H7 (cell line): ENCODE measurements around the gene HFE. TPM values are rescaled to one million over a fixed set of nuclear protein-coding genes. Genes with fewer than 3 reads are reported as not detected.
A peak's percentile ranks its signal among the peaks of the same experiment; 100 is the strongest.
"Not testable (repeated sequence)": the region's sequence is repeated elsewhere in the genome, so short reads cannot be mapped to it uniquely, and the experiment has no call there.

ENCODE experiments used
- DNase-seq: peaks from one replicate; pipeline ENCODE4 v3.0.0; 2012
- H3K27me3 ChIP-seq: 2 replicates; pipeline ENCODE4 v1.6.0; 2011; ENCODE audit warnings: mild to moderate bottlenecking, low read length; ENCODE audit not compliant: control insufficient read depth, insufficient read depth
- H3K36me3 ChIP-seq: replicated peaks from 2 replicates; pipeline ENCODE4 v1.5.1; 2011; ENCODE audit warnings: low read length; ENCODE audit not compliant: control insufficient read depth, insufficient read depth
- H3K4me3 ChIP-seq: 2 replicates; pipeline ENCODE4 v1.5.1; 2011; ENCODE audit warnings: low read depth, mild to moderate bottlenecking, control low read depth, low read length, moderate library complexity; ENCODE audit not compliant: insufficient read depth
- total RNA-seq: library from RNA; depleted of rRNA; stranded (reverse); fragments of >200 nt; shearing (Covaris generic); gene quantifications from 2 replicates; pipeline ENCODE4 v1.2.3, GENCODE V29; 2014; rRNA removed

The HFE gene, protein sequence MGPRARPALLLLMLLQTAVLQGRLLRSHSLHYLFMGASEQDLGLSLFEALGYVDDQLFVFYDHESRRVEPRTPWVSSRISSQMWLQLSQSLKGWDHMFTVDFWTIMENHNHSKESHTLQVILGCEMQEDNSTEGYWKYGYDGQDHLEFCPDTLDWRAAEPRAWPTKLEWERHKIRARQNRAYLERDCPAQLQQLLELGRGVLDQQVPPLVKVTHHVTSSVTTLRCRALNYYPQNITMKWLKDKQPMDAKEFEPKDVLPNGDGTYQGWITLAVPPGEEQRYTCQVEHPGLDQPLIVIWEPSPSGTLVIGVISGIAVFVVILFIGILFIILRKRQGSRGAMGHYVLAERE
- total RNA-seq, result 0.38 and 0.81 TPM in 2 replicates

DNA sequence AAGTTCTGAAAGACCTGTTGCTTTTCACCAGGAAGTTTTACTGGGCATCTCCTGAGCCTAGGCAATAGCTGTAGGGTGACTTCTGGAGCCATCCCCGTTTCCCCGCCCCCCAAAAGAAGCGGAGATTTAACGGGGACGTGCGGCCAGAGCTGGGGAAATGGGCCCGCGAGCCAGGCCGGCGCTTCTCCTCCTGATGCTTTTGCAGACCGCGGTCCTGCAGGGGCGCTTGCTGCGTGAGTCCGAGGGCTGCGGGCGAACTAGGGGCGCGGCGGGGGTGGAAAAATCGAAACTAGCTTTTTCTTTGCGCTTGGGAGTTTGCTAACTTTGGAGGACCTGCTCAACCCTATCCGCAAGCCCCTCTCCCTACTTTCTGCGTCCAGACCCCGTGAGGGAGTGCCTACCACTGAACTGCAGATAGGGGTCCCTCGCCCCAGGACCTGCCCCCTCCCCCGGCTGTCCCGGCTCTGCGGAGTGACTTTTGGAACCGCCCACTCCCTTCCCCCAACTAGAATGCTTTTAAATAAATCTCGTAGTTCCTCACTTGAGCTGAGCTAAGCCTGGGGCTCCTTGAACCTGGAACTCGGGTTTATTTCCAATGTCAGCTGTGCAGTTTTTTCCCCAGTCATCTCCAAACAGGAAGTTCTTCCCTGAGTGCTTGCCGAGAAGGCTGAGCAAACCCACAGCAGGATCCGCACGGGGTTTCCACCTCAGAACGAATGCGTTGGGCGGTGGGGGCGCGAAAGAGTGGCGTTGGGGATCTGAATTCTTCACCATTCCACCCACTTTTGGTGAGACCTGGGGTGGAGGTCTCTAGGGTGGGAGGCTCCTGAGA is at the start of gene HFE:
HFE (plus strand) TSS at position 146 of the 832 bp plus-strand sequence; CDS start at position 158, 12 bp downstream.
- Histone ChIP-seq H3K36me3 (no peaks in the 10 kb centered on the region), H3K4me3 (peak within 1 kb of the TSS; percentile 56), H3K27me3 (no peaks in the 10 kb centered on the region)
- peak; percentile 75 for DNase-seq

GRCh38 chr6:26041946-26042345 is 45.3 kb upstream of the HFE start:
- DNase-seq, result no peak
- H3K4me3 ChIP-seq, result no peak overlapping the region
- H3K27me3 ChIP-seq, result no peaks in the 10 kb centered on the region
- no peaks in the 10 kb centered on the region for H3K36me3 ChIP-seq

DNA sequence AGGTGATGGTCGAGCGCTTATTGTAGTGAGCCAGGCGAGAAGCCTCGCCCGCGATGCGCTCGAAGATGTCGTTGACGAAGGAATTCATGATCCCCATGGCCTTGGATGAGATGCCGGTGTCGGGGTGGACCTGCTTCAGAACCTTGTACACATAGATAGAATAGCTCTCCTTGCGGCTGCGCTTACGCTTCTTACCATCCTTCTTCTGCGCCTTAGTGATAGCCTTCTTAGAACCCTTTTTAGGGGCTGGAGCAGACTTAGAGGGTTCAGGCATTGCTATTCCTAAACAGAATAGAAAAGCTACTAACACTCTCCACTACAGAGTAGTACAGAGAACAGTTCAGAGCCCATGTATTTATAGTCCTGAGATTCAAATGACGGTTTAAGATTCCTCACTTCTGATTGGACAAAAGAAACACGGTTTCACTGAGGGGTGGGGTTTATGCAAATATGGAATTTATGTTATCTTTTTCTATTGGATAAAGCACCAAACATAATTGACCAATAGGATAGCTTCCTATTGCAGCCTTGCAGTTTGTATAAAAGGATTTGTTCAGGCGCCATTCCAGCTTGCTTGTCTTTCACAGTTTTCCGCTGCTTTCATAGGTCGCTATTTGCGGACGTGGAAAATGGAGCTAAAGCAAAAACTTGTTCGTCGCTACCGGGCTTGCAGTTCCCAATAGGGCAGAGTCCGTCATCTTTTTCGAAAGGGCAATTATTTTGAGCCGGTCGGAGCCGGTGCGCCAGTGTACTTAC is 43.7 kb upstream of the HFE start:
- H3K4me3 ChIP-seq, result peak overlapping the region; percentile 41
- no peaks in the 10 kb centered on the region for H3K27me3 ChIP-seq
- DNase-seq, result no peak
- H3K36me3 ChIP-seq, result no peaks in the 10 kb centered on the region

- Histone ChIP-seq H3K27me3 (no peaks in the 10 kb centered on the region), H3K4me3 (peak overlapping the region; percentile 35), H3K36me3 (no peaks in the 10 kb centered on the region)
- no peak for DNase-seq
Measured at GRCh38 chr6:26044140-26045064, 42.8 kb upstream of the HFE start.

GRCh38 chr6:26045065-26045927 is 41.9 kb upstream of the HFE start:
- DNase-seq, result no peak
- H3K4me3 ChIP-seq, result peak overlapping the region; percentile 66
- H3K27me3 ChIP-seq, result no peaks in the 10 kb centered on the region
- H3K36me3 ChIP-seq, result no peaks in the 10 kb centered on the region

GRCh38 chr6:26045928-26046368 is 41.3 kb upstream of the HFE start:
- H3K27me3 ChIP-seq, result no peaks in the 10 kb centered on the region
- H3K4me3 ChIP-seq, result peak overlapping the region; percentile 66
- no peaks in the 10 kb centered on the region for H3K36me3 ChIP-seq
- DNase-seq, result no peak

DNA sequence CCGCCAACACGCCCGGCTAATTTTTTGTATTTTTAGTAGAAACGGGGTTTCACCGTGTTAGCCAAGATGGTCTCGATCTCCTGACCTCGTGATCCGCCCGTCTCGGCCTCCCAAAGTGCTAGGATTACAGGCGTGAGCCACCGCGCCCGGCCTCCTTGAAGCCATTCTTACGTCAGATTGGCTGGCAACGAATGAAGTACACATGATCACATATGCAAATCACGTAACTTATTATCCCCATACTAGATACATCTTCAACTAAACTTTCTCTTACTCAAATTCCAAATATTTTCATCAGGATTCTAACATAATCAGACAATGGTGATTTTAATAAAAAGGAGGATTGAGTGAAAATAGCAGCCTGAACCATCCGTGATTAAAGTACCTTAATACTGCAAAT is 39.9 kb upstream of the HFE start:
- not testable (repeated sequence) for H3K4me3 ChIP-seq, DNase-seq, H3K36me3 ChIP-seq, H3K27me3 ChIP-seq

GRCh38 chr6:26048590-26048989 is 38.6 kb upstream of the HFE start:
- no peak for DNase-seq
- no peaks in the 10 kb centered on the region for H3K36me3 ChIP-seq
- H3K27me3 ChIP-seq, result no peaks in the 10 kb centered on the region
- no peak overlapping the region for H3K4me3 ChIP-seq

- Histone ChIP-seq H3K4me3 (no peak overlapping the region), H3K27me3 (no peaks in the 10 kb centered on the region), H3K36me3 (no peaks in the 10 kb centered on the region)
- no peak for DNase-seq
Measured at GRCh38 chr6:26051665-26052310, 35.4 kb upstream of the HFE start.

DNA sequence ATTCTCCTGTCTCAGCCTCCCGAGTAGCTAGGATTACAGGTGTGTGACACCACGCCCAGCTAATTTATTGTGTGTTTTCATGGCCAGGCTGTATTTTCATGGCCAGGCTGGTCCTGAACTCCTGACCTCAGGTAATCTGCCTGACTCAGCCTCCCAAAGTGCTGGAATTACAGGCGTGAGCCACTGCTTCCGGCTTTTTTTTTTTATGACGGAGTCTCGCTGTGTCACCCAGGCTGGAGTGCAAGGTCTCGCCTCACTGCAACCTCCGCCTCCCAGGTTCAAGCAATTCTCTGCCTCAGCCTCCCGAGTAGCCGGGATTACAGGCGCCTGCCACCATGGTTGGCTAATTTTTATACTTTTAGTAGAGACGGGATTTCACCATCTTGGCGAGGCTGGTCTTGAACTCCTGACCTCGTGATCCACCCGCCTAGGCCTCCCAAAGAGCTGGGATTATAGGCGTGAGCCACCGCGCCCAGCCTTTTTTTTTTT is 34.4 kb upstream of the HFE start:
- H3K4me3 ChIP-seq, H3K27me3 ChIP-seq, H3K36me3 ChIP-seq, DNase-seq: not testable (repeated sequence)

DNA sequence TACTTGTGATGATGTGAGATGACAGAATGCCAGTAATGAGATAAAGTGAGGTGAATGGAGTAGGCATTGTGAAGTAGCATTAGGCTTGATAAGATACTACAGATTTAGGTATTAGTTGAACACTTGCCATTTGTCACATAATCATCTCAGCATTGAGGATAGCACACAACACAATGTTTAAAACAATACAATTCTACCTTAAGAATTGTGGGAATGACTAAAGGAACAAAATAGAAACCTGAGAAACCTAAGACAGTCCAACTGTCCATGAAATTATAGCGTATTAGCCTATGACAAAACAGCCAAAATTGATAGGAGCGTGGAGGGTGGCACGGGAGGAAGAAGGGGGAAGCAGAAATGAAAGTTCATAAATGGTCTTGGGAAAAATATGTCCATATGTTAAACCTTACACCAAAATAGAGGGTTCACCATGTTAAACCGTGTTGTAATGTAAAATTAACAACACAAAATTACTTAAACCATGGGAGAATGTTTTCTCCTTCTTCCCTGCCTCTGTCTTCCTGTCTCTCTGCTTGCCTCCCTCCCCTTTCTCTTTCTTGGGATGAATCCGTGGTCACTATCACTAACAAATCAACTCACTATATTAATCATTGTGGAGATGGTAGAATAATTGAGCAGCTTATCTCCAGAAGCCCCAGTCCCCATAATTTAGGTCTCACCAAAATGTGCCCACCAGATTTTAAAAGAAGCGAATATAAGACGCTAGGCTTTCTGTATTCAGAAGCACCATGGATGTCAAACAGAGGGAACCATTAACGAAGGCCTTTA is 33.0 kb upstream of the HFE start:
- H3K36me3 ChIP-seq, result no peaks in the 10 kb centered on the region
- no peaks in the 10 kb centered on the region for H3K27me3 ChIP-seq
- no peak for DNase-seq
- peak overlapping the region; percentile 83 for H3K4me3 ChIP-seq
